GM23338 (cell line): ENCODE data around the gene GADL1. TPM values are rescaled to one million over a fixed set of nuclear protein-coding genes. Genes with fewer than 3 reads are reported as not detected.

Experiments used
- ATAC-seq: fragments of 200-7000 bp; cut with Tn5 transposase; 3 replicates; pipeline ENCODE4 v1.9.1; 2020
- DNase-seq: peaks from one replicate; pipeline ENCODE4 v3.0.0-alpha.2; 2015; ENCODE audit warnings: low spot score
- H2AFZ ChIP-seq: fragments of 200-600 bp; sonication (generic); 2 replicates; pipeline ENCODE4 v1.8.0; 2016; ENCODE audit warnings: antibody characterized with exemption, mild to moderate bottlenecking, moderate library complexity
- H3F3A ChIP-seq: fragments of 200-600 bp; sonication (generic); replicated peaks from 2 replicates; pipeline ENCODE4 v1.8.0; 2017; ENCODE audit warnings: antibody characterized with exemption, mixed run types, low read depth
- H3K27ac ChIP-seq: fragments of 200-600 bp; sonication (generic); 2 replicates; pipeline ENCODE4 v1.6.1; 2016; ENCODE audit warnings: low read depth
- H3K27me3 ChIP-seq: fragments of 200-600 bp; sonication (generic); 2 replicates; pipeline ENCODE4 v1.8.0; 2016; ENCODE audit warnings: mild to moderate bottlenecking, mixed run types, moderate library complexity; ENCODE audit not compliant: insufficient read depth
- H3K36me3 ChIP-seq: fragments of 200-600 bp; sonication (generic); 2 replicates; pipeline ENCODE4 v1.8.0; 2016; ENCODE audit warnings: mild to moderate bottlenecking; ENCODE audit not compliant: insufficient read depth
- H3K4me1 ChIP-seq: fragments of 200-600 bp; sonication (generic); 2 replicates; pipeline ENCODE4 v1.8.0; 2016; ENCODE audit warnings: mild to moderate bottlenecking, moderate library complexity; ENCODE audit not compliant: insufficient read depth
- H3K4me2 ChIP-seq: fragments of 200-600 bp; sonication (generic); 2 replicates; pipeline ENCODE4 v1.7.1; 2017; ENCODE audit warnings: mixed run types
- H3K4me3 ChIP-seq: fragments of 200-600 bp; sonication (generic); 2 replicates; pipeline ENCODE4 v1.6.1; 2016; ENCODE audit warnings: mixed run types
- H3K79me2 ChIP-seq: fragments of 200-600 bp; sonication (generic); replicated peaks from 2 replicates; pipeline ENCODE4 v1.8.0; 2017; ENCODE audit warnings: mild to moderate bottlenecking; ENCODE audit not compliant: insufficient read depth
- H3K9me2 ChIP-seq: fragments of 200-600 bp; sonication (generic); 2 replicates; pipeline ENCODE4 v1.8.0; 2017; ENCODE audit not compliant: insufficient read depth
- H4K20me1 ChIP-seq: fragments of 200-600 bp; sonication (generic); replicated peaks from 2 replicates; pipeline ENCODE4 v1.8.0; 2017; ENCODE audit warnings: mild to moderate bottlenecking; ENCODE audit not compliant: insufficient read depth
- H3K27ac Mint-ChIP-seq: 2 replicates; pipeline ENCODE4 v1.8.0; 2020; ENCODE audit warnings: inconsistent platforms, mild to moderate bottlenecking, moderate library complexity, mixed read lengths
- H3K27me3 Mint-ChIP-seq: 3 replicates; pipeline ENCODE4 v1.8.0; 2022; ENCODE audit warnings: low read depth, mild to moderate bottlenecking, moderate library complexity, mixed read lengths, inconsistent platforms; ENCODE audit not compliant: insufficient read depth, poor library complexity
- H3K36me3 Mint-ChIP-seq: 3 replicates; pipeline ENCODE4 v1.8.0; 2021; ENCODE audit warnings: low read depth, mild to moderate bottlenecking, inconsistent platforms, moderate library complexity, mixed read lengths
- H3K4me1 Mint-ChIP-seq: 3 replicates; pipeline ENCODE4 v1.8.0; 2020; ENCODE audit warnings: mild to moderate bottlenecking, inconsistent platforms, mixed read lengths
- H3K4me3 Mint-ChIP-seq: 3 replicates; pipeline ENCODE4 v1.8.0; 2021; ENCODE audit warnings: moderate library complexity, mild to moderate bottlenecking, inconsistent platforms, mixed read lengths
- H3K9me3 Mint-ChIP-seq: 3 replicates; pipeline ENCODE4 v1.8.0; 2020; ENCODE audit warnings: moderate library complexity, mild to moderate bottlenecking, inconsistent platforms, mixed read lengths
- CREB1 ChIP-seq: fragments of 250-450 bp; sonication (Bioruptor Pico); IDR thresholded peaks from 2 replicates; pipeline ENCODE4 v1.5.0; 2020; ENCODE audit warnings: low read depth, mild to moderate bottlenecking, moderate library complexity
- CTCF ChIP-seq, 2 experiments: fragments of 200-600 bp in 1 of 2; sonication (generic) in 1 of 2; conservative IDR thresholded peaks; 2 replicates each; pipeline versions ENCODE4 v1.5.1 to v1.6.1; 2016 to 2017; ENCODE audit warnings: antibody characterized with exemption in 2 of 2, low read depth in 2 of 2, mild to moderate bottlenecking in 2 of 2, moderate library complexity in 1 of 2
- ETS1 ChIP-seq: IDR thresholded peaks from 2 replicates; pipeline ENCODE4 v1.6.1; 2016; ENCODE audit warnings: antibody characterized with exemption
- EZH2 ChIP-seq: fragments of 200-600 bp; sonication (generic); IDR thresholded peaks from one replicate; pipeline ENCODE4 v1.8.0; 2017; ENCODE audit warnings: antibody characterized with exemption, mild to moderate bottlenecking, low read depth; ENCODE audit not compliant: unreplicated experiment
- EZH2phosphoT487 ChIP-seq: fragments of 200-600 bp; sonication (generic); IDR thresholded peaks from one replicate; pipeline ENCODE4 v1.8.1; 2018; ENCODE audit warnings: antibody characterized with exemption; ENCODE audit not compliant: unreplicated experiment
- JUNB ChIP-seq: IDR thresholded peaks from one replicate; pipeline ENCODE4 v1.6.1; 2016; ENCODE audit warnings: antibody characterized with exemption; ENCODE audit not compliant: unreplicated experiment
- NANOG ChIP-seq: IDR thresholded peaks from 2 replicates; pipeline ENCODE4 v1.6.1; 2016; ENCODE audit warnings: antibody characterized with exemption, borderline replicate concordance
- POLR2AphosphoS5 ChIP-seq: IDR thresholded peaks from 2 replicates; pipeline ENCODE4 v1.6.1; 2016; ENCODE audit warnings: antibody characterized with exemption, low read depth
- REST ChIP-seq: IDR thresholded peaks from one replicate; pipeline ENCODE4 v1.6.1; 2018; ENCODE audit warnings: antibody characterized with exemption; ENCODE audit not compliant: unreplicated experiment
- STAT1 ChIP-seq: IDR thresholded peaks from one replicate; pipeline ENCODE4 v1.6.1; 2016; ENCODE audit warnings: antibody characterized with exemption; ENCODE audit not compliant: unreplicated experiment
- ZNF114 ChIP-seq: fragments of 250-450 bp; sonication (Bioruptor Pico); IDR thresholded peaks from 2 replicates; pipeline ENCODE4 v1.5.0; 2020; ENCODE audit warnings: mild to moderate bottlenecking, moderate library complexity
- ZNF331 ChIP-seq: fragments of 250-450 bp; sonication (Bioruptor Pico); IDR thresholded peaks from 2 replicates; pipeline ENCODE4 v1.5.0; 2020; ENCODE audit warnings: low read depth, mild to moderate bottlenecking, moderate library complexity
- ZNF462 ChIP-seq: fragments of 250-450 bp; sonication (Bioruptor Pico); IDR thresholded peaks from 2 replicates; pipeline ENCODE4 v1.5.0; 2020; ENCODE audit warnings: mild to moderate bottlenecking, moderate library complexity
- polyA plus RNA-seq: library from polyadenylated mRNA; unstranded; fragments of >200 nt; fragmentation: Nextera tagmentation; extraction: Ambion mirVana; gene quantifications from 2 replicates; pipeline ENCODE4 v1.2.1, GENCODE V29; 2016
- total RNA-seq: library from RNA; depleted of rRNA; stranded (reverse); fragments of >200 nt; shearing (Covaris generic); gene quantifications from 2 replicates; pipeline ENCODE4 v1.2.3, GENCODE V29; 2014

GADL1 gene
- total and polyA plus RNA-seq, 2 experiments from 2014 or later = 0.35 to 0.50 TPM

- Histone ChIP-seq H4K20me1 (no peaks in the 10 kb centered on the region), H3K4me3 (no peak overlapping the region), H3K4me2 (no peak overlapping the region), H3K4me1 (peaks cover 36% of the 10 kb centered on the region), H3K27me3 (no peaks in the 10 kb centered on the region), H2AFZ (no peak overlapping the region), H3F3A (0 out of 2 replicates have a peak, but pooled peaks cover 5% of the 10 kb centered on the region), H3K36me3 (peaks cover 8% of the 10 kb centered on the region; the same call in 1 of the 2 replicates), H3K27ac (no peak overlapping the region), H3K79me2 (no peaks in the 10 kb centered on the region), H3K9me2 (no peaks in the 10 kb centered on the region)
- H3K27me3 Mint-ChIP-seq = peaks cover 5% of the 10 kb centered on the region
- peaks cover 54% of the 10 kb centered on the region for H3K36me3 Mint-ChIP-seq
- DNase-seq (no peak), ATAC-seq (no peak)
- no peak overlapping the region for H3K4me3 Mint-ChIP-seq
- H3K27ac Mint-ChIP-seq = no peak overlapping the region
- H3K9me3 Mint-ChIP-seq = no peaks in the 10 kb centered on the region
- TF ChIP-seq POLR2AphosphoS5 (no peak), ETS1 (no peak), STAT1 (no peak), NANOG (no peak), EZH2phosphoT487 (no peak), CTCF (conservative IDR thresholded peaks at IDR 0.05; ENCODE audit: low read depth in 2 of 2) (no peak), CREB1 (CRISPR knock-in tag) (no peak), REST (no peak), ZNF331 (CRISPR knock-in tag) (no peak), JUNB (no peak), ZNF462 (CRISPR knock-in tag) (no peak), ZNF114 (CRISPR knock-in tag) (no peak), EZH2 (no peak)
- H3K4me1 Mint-ChIP-seq = peaks cover 46% of the 10 kb centered on the region
These were observed 203.1 kb downstream of the GADL1 start for GRCh38 chr3:30691249-30691880.
